ENCODE data around the gene SHMT2. TPM values are rescaled to one million over a fixed set of nuclear protein-coding genes. Genes with fewer than 3 reads are reported as not detected.

SHMT2 gene
- 196 TPM for polyA plus RNA-seq (2013, experiment 1 of 2)
- 196 TPM for polyA plus RNA-seq (2013, experiment 2 of 2)

- Histone ChIP-seq H4K8ac (ENCODE audit: low read length) (peak within 1 kb of the TSS; percentile 87), H3K9ac (ENCODE audit: low read length) (peak within 1 kb of the TSS; percentile 98), H2AK5ac (ENCODE audit: low read length, severe bottlenecking) (peak within 1 kb of the TSS; percentile 19), H2BK120ac (ENCODE audit: low read depth, low read length) (peak within 1 kb of the TSS; percentile 65), H2AFZ (ENCODE audit: low read depth, low read length) (no peak within 1 kb of the TSS), H3K79me1 (replicated peaks; ENCODE audit: low read length, poor library complexity, severe bottlenecking) (peaks cover 23% of the 10 kb centered on the region), H3K4me1 (ENCODE audit: control insufficient read depth, insufficient read depth, low read depth, low read length) (peaks cover 34% of the 10 kb centered on the region), H3K4ac (ENCODE audit: low read depth in 1 of 2, low read length in 2 of 2) (peak within 1 kb of the TSS; percentile 56 to 78), H3K9me3 (ENCODE audit: control insufficient read depth, low read length) (no peaks in the 10 kb centered on the region), H3K27ac (ENCODE audit: low read length, poor library complexity, severe bottlenecking) (peak within 1 kb of the TSS; percentile 96), H3K14ac (ENCODE audit: low read length in 2 of 2) (peak within 1 kb of the TSS in 1 of 2 experiments; percentile 64), H3K18ac (ENCODE audit: low read depth in 1 of 2, low read length in 2 of 2) (peak within 1 kb of the TSS; percentile 2 to 81), H3K23ac (ENCODE audit: low read length in 2 of 2) (no peak within 1 kb of the TSS), H4K91ac (ENCODE audit: low read length) (peak within 1 kb of the TSS; percentile 94), H3K36me3 (ENCODE audit: control insufficient read depth in 1 of 2, insufficient read depth in 2 of 2, low read depth in 1 of 2, low read length in 2 of 2) (peaks cover 38% of the 10 kb centered on the region in 2 experiments), H2BK5ac (ENCODE audit: low read depth, low read length, poor library complexity, severe bottlenecking) (peak within 1 kb of the TSS; percentile 70), H3K27me3 (ENCODE audit: control insufficient read depth in 1 of 2, insufficient read depth in 1 of 2, low read length in 2 of 2) (peaks cover 11 to 30% of the 10 kb centered on the region in 2 experiments), H2BK12ac (ENCODE audit: low read length in 2 of 2) (peak within 1 kb of the TSS; percentile 4 to 7), H3K4me3 (ENCODE audit: insufficient read depth in 1 of 2, low read depth in 1 of 2, low read length in 2 of 2) (peak within 1 kb of the TSS; percentile 70 to 86), H3K4me2 (ENCODE audit: low read length, poor library complexity, severe bottlenecking) (peak within 1 kb of the TSS; percentile 76), H2BK15ac (ENCODE audit: low read depth, poor library complexity, severe bottlenecking) (peak within 1 kb of the TSS; percentile 3)
- DNase-seq = peak; percentile 96
- WGBS = under 1% methylated on average over 33 of the region's 42 CpGs
Measured at GRCh38 chr12:57229634-57230380, at the start of gene SHMT2. TSS of gene SHMT2 (plus strand) at chr12:57229711. CDS start at chr12:57229779, 68 bp downstream.

DNA sequence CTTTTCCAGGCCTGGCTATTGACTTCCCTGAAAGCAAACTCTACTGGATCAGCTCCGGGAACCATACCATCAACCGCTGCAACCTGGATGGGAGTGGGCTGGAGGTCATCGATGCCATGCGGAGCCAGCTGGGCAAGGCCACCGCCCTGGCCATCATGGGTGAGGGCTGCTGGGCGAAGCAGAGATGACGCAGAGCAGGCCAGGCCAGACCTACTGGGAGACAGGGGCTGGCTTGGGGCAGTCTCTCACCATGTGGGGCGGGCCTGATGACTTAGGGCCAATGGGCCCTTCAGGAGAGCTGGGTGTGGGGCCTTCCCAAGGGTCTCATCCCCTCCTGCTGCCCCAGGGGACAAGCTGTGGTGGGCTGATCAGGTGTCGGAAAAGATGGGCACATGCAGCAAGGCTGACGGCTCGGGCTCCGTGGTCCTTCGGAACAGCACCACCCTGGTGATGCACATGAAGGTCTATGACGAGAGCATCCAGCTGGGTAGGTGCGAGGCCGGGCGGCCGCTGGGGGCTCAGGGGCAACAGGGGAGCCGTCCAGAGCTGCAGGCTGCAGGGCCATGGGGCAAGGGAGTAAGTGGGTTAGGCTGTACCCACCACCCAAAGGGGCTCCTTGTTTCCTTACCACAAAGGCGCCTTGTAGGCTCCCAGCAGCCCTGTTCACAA is 49.1 kb upstream of the SHMT2 start:
- H3K27ac ChIP-seq (ENCODE audit: low read length, poor library complexity, severe bottlenecking) = no peak overlapping the region
- H3K4ac ChIP-seq (ENCODE audit: low read depth in 1 of 2, low read length in 2 of 2) = no peak overlapping the region
- no peak overlapping the region for H2BK15ac ChIP-seq (ENCODE audit: low read depth, poor library complexity, severe bottlenecking)
- H4K91ac ChIP-seq (ENCODE audit: low read length) = no peak overlapping the region
- no peak overlapping the region for H3K18ac ChIP-seq (ENCODE audit: low read depth in 1 of 2, low read length in 2 of 2)
- peak overlapping the region; percentile 50 for H3K9ac ChIP-seq (ENCODE audit: low read length)
- 99% methylated on average over 20 of the region's 20 CpGs for WGBS
- H2AFZ ChIP-seq (ENCODE audit: low read depth, low read length) = no peak overlapping the region
- H2BK5ac ChIP-seq (ENCODE audit: low read depth, low read length, poor library complexity, severe bottlenecking) = no peak overlapping the region
- H3K27me3 ChIP-seq (ENCODE audit: control insufficient read depth in 1 of 2, insufficient read depth in 1 of 2, low read length in 2 of 2) = no peaks in the 10 kb centered on the region
- no peak overlapping the region for H2AK5ac ChIP-seq (ENCODE audit: low read length, severe bottlenecking)
- H3K4me3 ChIP-seq (ENCODE audit: insufficient read depth in 1 of 2, low read depth in 1 of 2, low read length in 2 of 2) = no peak overlapping the region
- H3K79me1 ChIP-seq (replicated peaks; ENCODE audit: low read length, poor library complexity, severe bottlenecking) = peaks cover 16% of the 10 kb centered on the region
- H3K9me3 ChIP-seq (ENCODE audit: control insufficient read depth, low read length) = no peaks in the 10 kb centered on the region
- DNase-seq = no peak
- H2BK120ac ChIP-seq (ENCODE audit: low read depth, low read length) = no peak overlapping the region
- H3K14ac ChIP-seq (ENCODE audit: low read length in 2 of 2) = no peak overlapping the region
- H3K23ac ChIP-seq (ENCODE audit: low read length in 2 of 2) = no peak overlapping the region
- H3K4me1 ChIP-seq (ENCODE audit: control insufficient read depth, insufficient read depth, low read depth, low read length) = no peaks in the 10 kb centered on the region
- H3K36me3 ChIP-seq (ENCODE audit: control insufficient read depth in 1 of 2, insufficient read depth in 2 of 2, low read depth in 1 of 2, low read length in 2 of 2) = peaks cover 89 to 100% of the 10 kb centered on the region in 2 experiments
- H4K8ac ChIP-seq (ENCODE audit: low read length) = no peak overlapping the region
- H3K4me2 ChIP-seq (ENCODE audit: low read length, poor library complexity, severe bottlenecking) = no peak overlapping the region
- no peak overlapping the region for H2BK12ac ChIP-seq (ENCODE audit: low read length in 2 of 2)

- H3K9ac ChIP-seq (ENCODE audit: low read length) = peak overlapping the region; percentile 50
- H3K9me3 ChIP-seq (ENCODE audit: control insufficient read depth, low read length) = no peaks in the 10 kb centered on the region
- H2AK5ac ChIP-seq (ENCODE audit: low read length, severe bottlenecking) = no peak overlapping the region
- H3K79me1 ChIP-seq (replicated peaks; ENCODE audit: low read length, poor library complexity, severe bottlenecking) = peaks cover 16% of the 10 kb centered on the region
- no peak overlapping the region for H3K23ac ChIP-seq (ENCODE audit: low read length in 2 of 2)
- no peak overlapping the region for H2AFZ ChIP-seq (ENCODE audit: low read depth, low read length)
- no peak overlapping the region for H2BK12ac ChIP-seq (ENCODE audit: low read length in 2 of 2)
- no peak overlapping the region for H3K4me3 ChIP-seq (ENCODE audit: insufficient read depth in 1 of 2, low read depth in 1 of 2, low read length in 2 of 2)
- no peak overlapping the region for H4K91ac ChIP-seq (ENCODE audit: low read length)
- H2BK15ac ChIP-seq (ENCODE audit: low read depth, poor library complexity, severe bottlenecking) = no peak overlapping the region
- no peak for DNase-seq
- H4K8ac ChIP-seq (ENCODE audit: low read length) = no peak overlapping the region
- H3K27me3 ChIP-seq (ENCODE audit: control insufficient read depth in 1 of 2, insufficient read depth in 1 of 2, low read length in 2 of 2) = no peaks in the 10 kb centered on the region
- H3K4me2 ChIP-seq (ENCODE audit: low read length, poor library complexity, severe bottlenecking) = no peak overlapping the region
- no peak overlapping the region for H2BK5ac ChIP-seq (ENCODE audit: low read depth, low read length, poor library complexity, severe bottlenecking)
- H3K14ac ChIP-seq (ENCODE audit: low read length in 2 of 2) = no peak overlapping the region
- peaks cover 89 to 100% of the 10 kb centered on the region in 2 experiments for H3K36me3 ChIP-seq (ENCODE audit: control insufficient read depth in 1 of 2, insufficient read depth in 2 of 2, low read depth in 1 of 2, low read length in 2 of 2)
- no peak overlapping the region for H2BK120ac ChIP-seq (ENCODE audit: low read depth, low read length)
- WGBS = 90% methylated on average over 9 of the region's 9 CpGs
- no peaks in the 10 kb centered on the region for H3K4me1 ChIP-seq (ENCODE audit: control insufficient read depth, insufficient read depth, low read depth, low read length)
- H3K27ac ChIP-seq (ENCODE audit: low read length, poor library complexity, severe bottlenecking) = no peak overlapping the region
- no peak overlapping the region for H3K18ac ChIP-seq (ENCODE audit: low read depth in 1 of 2, low read length in 2 of 2)
- no peak overlapping the region for H3K4ac ChIP-seq (ENCODE audit: low read depth in 1 of 2, low read length in 2 of 2)
Measured at GRCh38 chr12:57181072-57181471, 48.4 kb upstream of the SHMT2 start.

GRCh38 chr12:57181561-57182155 is 47.9 kb upstream of the SHMT2 start:
- H3K27ac ChIP-seq (ENCODE audit: low read length, poor library complexity, severe bottlenecking) = no peak overlapping the region
- 82% methylated on average over 5 of the region's 5 CpGs for WGBS
- H3K27me3 ChIP-seq (ENCODE audit: control insufficient read depth in 1 of 2, insufficient read depth in 1 of 2, low read length in 2 of 2) = no peaks in the 10 kb centered on the region
- H3K9me3 ChIP-seq (ENCODE audit: control insufficient read depth, low read length) = no peaks in the 10 kb centered on the region
- H2BK12ac ChIP-seq (ENCODE audit: low read length in 2 of 2) = no peak overlapping the region
- H3K14ac ChIP-seq (ENCODE audit: low read length in 2 of 2) = no peak overlapping the region
- peak overlapping the region; percentile 50 for H3K9ac ChIP-seq (ENCODE audit: low read length)
- H3K23ac ChIP-seq (ENCODE audit: low read length in 2 of 2) = no peak overlapping the region
- H3K4me3 ChIP-seq (ENCODE audit: insufficient read depth in 1 of 2, low read depth in 1 of 2, low read length in 2 of 2) = no peak overlapping the region
- no peak overlapping the region for H2BK15ac ChIP-seq (ENCODE audit: low read depth, poor library complexity, severe bottlenecking)
- H4K91ac ChIP-seq (ENCODE audit: low read length) = no peak overlapping the region
- peaks cover 90 to 100% of the 10 kb centered on the region in 2 experiments for H3K36me3 ChIP-seq (ENCODE audit: control insufficient read depth in 1 of 2, insufficient read depth in 2 of 2, low read depth in 1 of 2, low read length in 2 of 2)
- H3K4me1 ChIP-seq (ENCODE audit: control insufficient read depth, insufficient read depth, low read depth, low read length) = no peaks in the 10 kb centered on the region
- no peak overlapping the region for H3K18ac ChIP-seq (ENCODE audit: low read depth in 1 of 2, low read length in 2 of 2)
- no peak overlapping the region for H2AK5ac ChIP-seq (ENCODE audit: low read length, severe bottlenecking)
- H3K4ac ChIP-seq (ENCODE audit: low read depth in 1 of 2, low read length in 2 of 2) = no peak overlapping the region
- peaks cover 16% of the 10 kb centered on the region for H3K79me1 ChIP-seq (replicated peaks; ENCODE audit: low read length, poor library complexity, severe bottlenecking)
- no peak for DNase-seq
- H2AFZ ChIP-seq (ENCODE audit: low read depth, low read length) = no peak overlapping the region
- no peak overlapping the region for H2BK120ac ChIP-seq (ENCODE audit: low read depth, low read length)
- H4K8ac ChIP-seq (ENCODE audit: low read length) = no peak overlapping the region
- no peak overlapping the region for H2BK5ac ChIP-seq (ENCODE audit: low read depth, low read length, poor library complexity, severe bottlenecking)
- no peak overlapping the region for H3K4me2 ChIP-seq (ENCODE audit: low read length, poor library complexity, severe bottlenecking)

Measured in mesenchymal stem cell (in vitro differentiated cells and primary cell).